ENCODE results near the gene NCF4.

The NCF4 gene

GRCh38 chr22:36881504-36882245 is 20.9 kb downstream of the NCF4 start:
- peaks cover 43% of the 10 kb centered on the region for H3K36me3 Mint-ChIP-seq (ENCODE audit: low read depth)
- no peaks in the 10 kb centered on the region for H3K27me3 Mint-ChIP-seq (ENCODE audit: low read depth)
- H3K9me3 Mint-ChIP-seq = peaks cover 42% of the 10 kb centered on the region
- H3K4me3 Mint-ChIP-seq = no peak overlapping the region
- H3K4me1 Mint-ChIP-seq (ENCODE audit: low read depth) = peaks cover 2% of the 10 kb centered on the region
- H3K27ac Mint-ChIP-seq = no peak overlapping the region
- DNase-seq (ENCODE audit: low spot score) = no peak

GRCh38 chr22:36884349-36885158 is 23.7 kb downstream of the NCF4 start:
- Mint-ChIP-seq H3K9me3 (peaks cover 38% of the 10 kb centered on the region), H3K27ac (no peak overlapping the region), H3K36me3 (ENCODE audit: low read depth) (peaks cover 19% of the 10 kb centered on the region), H3K4me3 (no peak overlapping the region), H3K27me3 (ENCODE audit: low read depth) (peaks cover 3% of the 10 kb centered on the region), H3K4me1 (ENCODE audit: low read depth) (peaks cover 9% of the 10 kb centered on the region)
- DNase-seq (ENCODE audit: low spot score) = no peak

- no peak for DNase-seq (ENCODE audit: low spot score)
- Mint-ChIP-seq H3K4me1 (ENCODE audit: low read depth) (peaks cover 9% of the 10 kb centered on the region), H3K4me3 (no peak overlapping the region), H3K27ac (no peak overlapping the region), H3K27me3 (ENCODE audit: low read depth) (peaks cover 3% of the 10 kb centered on the region), H3K36me3 (ENCODE audit: low read depth) (peaks cover 14% of the 10 kb centered on the region), H3K9me3 (peaks cover 31% of the 10 kb centered on the region)
Observed at GRCh38 chr22:36885474-36885873, 24.7 kb downstream of the NCF4 start.

- Mint-ChIP-seq H3K27ac (no peak overlapping the region), H3K9me3 (peaks cover 27% of the 10 kb centered on the region), H3K27me3 (ENCODE audit: low read depth) (peaks cover 3% of the 10 kb centered on the region), H3K4me1 (ENCODE audit: low read depth) (peaks cover 9% of the 10 kb centered on the region), H3K36me3 (ENCODE audit: low read depth) (peaks cover 12% of the 10 kb centered on the region), H3K4me3 (no peak overlapping the region)
- DNase-seq (ENCODE audit: low spot score) = no peak
Observed at GRCh38 chr22:36886016-36886415, 25.2 kb downstream of the NCF4 start.

- peak overlapping the region; percentile 80 for H3K27ac Mint-ChIP-seq
Observed at GRCh38 chr22:36887162-36887561, 26.4 kb downstream of the NCF4 start.

GRCh38 chr22:36891646-36892045 is 30.8 kb downstream of the NCF4 start:
- no peak for DNase-seq (ENCODE audit: low spot score)
- Mint-ChIP-seq H3K4me3 (no peak overlapping the region), H3K4me1 (ENCODE audit: low read depth) (peaks cover 23% of the 10 kb centered on the region), H3K9me3 (peaks cover 11% of the 10 kb centered on the region), H3K27ac (no peak overlapping the region), H3K27me3 (ENCODE audit: low read depth) (peaks cover 5% of the 10 kb centered on the region), H3K36me3 (ENCODE audit: low read depth) (peaks cover 8% of the 10 kb centered on the region)

More at GRCh38 chr22:36887162-36887561, 26.4 kb downstream of the NCF4 start:
- Mint-ChIP-seq H3K27me3 (ENCODE audit: low read depth) (peaks cover 5% of the 10 kb centered on the region), H3K9me3 (peaks cover 16% of the 10 kb centered on the region), H3K4me1 (ENCODE audit: low read depth) (peaks cover 13% of the 10 kb centered on the region), H3K4me3 (peak overlapping the region; percentile 10), H3K36me3 (ENCODE audit: low read depth) (peaks cover 5% of the 10 kb centered on the region)
- no peak for DNase-seq (ENCODE audit: low spot score)

GRCh38 chr22:36892292-36892691 is 31.5 kb downstream of the NCF4 start:
- peaks cover 20% of the 10 kb centered on the region for H3K4me1 Mint-ChIP-seq (ENCODE audit: low read depth)
- H3K27me3 Mint-ChIP-seq (ENCODE audit: low read depth) = peaks cover 5% of the 10 kb centered on the region
- H3K9me3 Mint-ChIP-seq = peaks cover 16% of the 10 kb centered on the region
- no peak overlapping the region for H3K27ac Mint-ChIP-seq
- H3K4me3 Mint-ChIP-seq = no peak overlapping the region
- peaks cover 11% of the 10 kb centered on the region for H3K36me3 Mint-ChIP-seq (ENCODE audit: low read depth)
- no peak for DNase-seq (ENCODE audit: low spot score)

- Mint-ChIP-seq H3K27me3 (ENCODE audit: low read depth) (peaks cover 2% of the 10 kb centered on the region), H3K36me3 (ENCODE audit: low read depth) (peaks cover 12% of the 10 kb centered on the region), H3K9me3 (peaks cover 18% of the 10 kb centered on the region), H3K4me3 (no peak overlapping the region), H3K4me1 (ENCODE audit: low read depth) (peaks cover 21% of the 10 kb centered on the region), H3K27ac (no peak overlapping the region)
- no peak for DNase-seq (ENCODE audit: low spot score)
Observed at GRCh38 chr22:36893262-36893661, 32.5 kb downstream of the NCF4 start.

- Mint-ChIP-seq H3K9me3 (peaks cover 18% of the 10 kb centered on the region), H3K36me3 (ENCODE audit: low read depth) (peaks cover 12% of the 10 kb centered on the region), H3K4me1 (ENCODE audit: low read depth) (peaks cover 25% of the 10 kb centered on the region), H3K27me3 (ENCODE audit: low read depth) (peaks cover 7% of the 10 kb centered on the region), H3K27ac (no peak overlapping the region), H3K4me3 (no peak overlapping the region)
- DNase-seq (ENCODE audit: low spot score) = no peak
Observed at GRCh38 chr22:36894266-36894665, 33.5 kb downstream of the NCF4 start.

GRCh38 chr22:36897611-36898010 is 36.8 kb downstream of the NCF4 start:
- Mint-ChIP-seq H3K4me3 (no peak overlapping the region), H3K36me3 (ENCODE audit: low read depth) (peaks cover 12% of the 10 kb centered on the region), H3K9me3 (peaks cover 23% of the 10 kb centered on the region), H3K27me3 (ENCODE audit: low read depth) (peaks cover 7% of the 10 kb centered on the region), H3K27ac (no peak overlapping the region), H3K4me1 (ENCODE audit: low read depth) (peaks cover 42% of the 10 kb centered on the region)
- DNase-seq (ENCODE audit: low spot score) = no peak

- Mint-ChIP-seq H3K36me3 (ENCODE audit: low read depth) (peaks cover 14% of the 10 kb centered on the region), H3K9me3 (peaks cover 28% of the 10 kb centered on the region), H3K27me3 (ENCODE audit: low read depth) (peaks cover 8% of the 10 kb centered on the region), H3K4me3 (no peak overlapping the region), H3K27ac (no peak overlapping the region), H3K4me1 (ENCODE audit: low read depth) (peaks cover 44% of the 10 kb centered on the region)
- DNase-seq (ENCODE audit: low spot score) = no peak
Observed at GRCh38 chr22:36898690-36899089, 37.9 kb downstream of the NCF4 start.

- Mint-ChIP-seq H3K36me3 (ENCODE audit: low read depth) (peaks cover 15% of the 10 kb centered on the region), H3K27me3 (ENCODE audit: low read depth) (peaks cover 8% of the 10 kb centered on the region), H3K27ac (peak overlapping the region; percentile 65), H3K4me3 (no peak overlapping the region), H3K9me3 (peaks cover 29% of the 10 kb centered on the region), H3K4me1 (ENCODE audit: low read depth) (peaks cover 42% of the 10 kb centered on the region)
- no peak for DNase-seq (ENCODE audit: low spot score)
Observed at GRCh38 chr22:36899498-36899897, 38.7 kb downstream of the NCF4 start.

GRCh38 chr22:36900225-36900624 is 39.4 kb downstream of the NCF4 start:
- peak overlapping the region; percentile 65 for H3K27ac Mint-ChIP-seq

GRCh38 chr22:36900880-36901279 is 40.1 kb downstream of the NCF4 start:
- peak overlapping the region; percentile 95 for H3K27ac Mint-ChIP-seq
- H3K4me3 Mint-ChIP-seq = peak overlapping the region; percentile 79
- H3K9me3 Mint-ChIP-seq = peaks cover 22% of the 10 kb centered on the region
- no peak for DNase-seq (ENCODE audit: low spot score)
- H3K36me3 Mint-ChIP-seq (ENCODE audit: low read depth) = peaks cover 7% of the 10 kb centered on the region
- peaks cover 43% of the 10 kb centered on the region for H3K4me1 Mint-ChIP-seq (ENCODE audit: low read depth)
- H3K27me3 Mint-ChIP-seq (ENCODE audit: low read depth) = peaks cover 10% of the 10 kb centered on the region

More at GRCh38 chr22:36900225-36900624, 39.4 kb downstream of the NCF4 start:
- peaks cover 43% of the 10 kb centered on the region for H3K4me1 Mint-ChIP-seq (ENCODE audit: low read depth)
- H3K9me3 Mint-ChIP-seq = peaks cover 25% of the 10 kb centered on the region
- no peak for DNase-seq (ENCODE audit: low spot score)
- H3K36me3 Mint-ChIP-seq (ENCODE audit: low read depth) = peaks cover 10% of the 10 kb centered on the region
- H3K4me3 Mint-ChIP-seq = peak overlapping the region; percentile 46
- H3K27me3 Mint-ChIP-seq (ENCODE audit: low read depth) = peaks cover 8% of the 10 kb centered on the region

Measured in T-helper 2 cell treated with Interferon-gamma antibody and Interleukin-4, amounts not matched to agents 5 μg/mL and 100 μg/mL, for 36 hours (primary cell).